GM23338 (cell line): ENCODE results near the gene TAOK1. TPM values are rescaled to one million over a fixed set of nuclear protein-coding genes. Genes with fewer than 3 reads are reported as not detected.

ENCODE experiments used
- ATAC-seq: fragments of 200-7000 bp; cut with Tn5 transposase; 3 replicates; pipeline ENCODE4 v1.9.1; 2020
- DNase-seq: peaks from one replicate; pipeline ENCODE4 v3.0.0-alpha.2; 2015; ENCODE audit warnings: low spot score
- H2AFZ ChIP-seq: fragments of 200-600 bp; sonication (generic); 2 replicates; pipeline ENCODE4 v1.8.0; 2016; ENCODE audit warnings: antibody characterized with exemption, mild to moderate bottlenecking, moderate library complexity
- H3F3A ChIP-seq: fragments of 200-600 bp; sonication (generic); replicated peaks from 2 replicates; pipeline ENCODE4 v1.8.0; 2017; ENCODE audit warnings: antibody characterized with exemption, mixed run types, low read depth
- H3K27ac ChIP-seq: fragments of 200-600 bp; sonication (generic); 2 replicates; pipeline ENCODE4 v1.6.1; 2016; ENCODE audit warnings: low read depth
- H3K27me3 ChIP-seq: fragments of 200-600 bp; sonication (generic); 2 replicates; pipeline ENCODE4 v1.8.0; 2016; ENCODE audit warnings: mild to moderate bottlenecking, mixed run types, moderate library complexity; ENCODE audit not compliant: insufficient read depth
- H3K36me3 ChIP-seq: fragments of 200-600 bp; sonication (generic); 2 replicates; pipeline ENCODE4 v1.8.0; 2016; ENCODE audit warnings: mild to moderate bottlenecking; ENCODE audit not compliant: insufficient read depth
- H3K4me1 ChIP-seq: fragments of 200-600 bp; sonication (generic); 2 replicates; pipeline ENCODE4 v1.8.0; 2016; ENCODE audit warnings: mild to moderate bottlenecking, moderate library complexity; ENCODE audit not compliant: insufficient read depth
- H3K4me2 ChIP-seq: fragments of 200-600 bp; sonication (generic); 2 replicates; pipeline ENCODE4 v1.7.1; 2017; ENCODE audit warnings: mixed run types
- H3K4me3 ChIP-seq: fragments of 200-600 bp; sonication (generic); 2 replicates; pipeline ENCODE4 v1.6.1; 2016; ENCODE audit warnings: mixed run types
- H3K79me2 ChIP-seq: fragments of 200-600 bp; sonication (generic); replicated peaks from 2 replicates; pipeline ENCODE4 v1.8.0; 2017; ENCODE audit warnings: mild to moderate bottlenecking; ENCODE audit not compliant: insufficient read depth
- H3K9me2 ChIP-seq: fragments of 200-600 bp; sonication (generic); 2 replicates; pipeline ENCODE4 v1.8.0; 2017; ENCODE audit not compliant: insufficient read depth
- H4K20me1 ChIP-seq: fragments of 200-600 bp; sonication (generic); replicated peaks from 2 replicates; pipeline ENCODE4 v1.8.0; 2017; ENCODE audit warnings: mild to moderate bottlenecking; ENCODE audit not compliant: insufficient read depth
- H3K27ac Mint-ChIP-seq: 2 replicates; pipeline ENCODE4 v1.8.0; 2020; ENCODE audit warnings: inconsistent platforms, mild to moderate bottlenecking, moderate library complexity, mixed read lengths
- H3K27me3 Mint-ChIP-seq: 3 replicates; pipeline ENCODE4 v1.8.0; 2022; ENCODE audit warnings: low read depth, mild to moderate bottlenecking, moderate library complexity, mixed read lengths, inconsistent platforms; ENCODE audit not compliant: insufficient read depth, poor library complexity
- H3K36me3 Mint-ChIP-seq: 3 replicates; pipeline ENCODE4 v1.8.0; 2021; ENCODE audit warnings: low read depth, mild to moderate bottlenecking, inconsistent platforms, moderate library complexity, mixed read lengths
- H3K4me1 Mint-ChIP-seq: 3 replicates; pipeline ENCODE4 v1.8.0; 2020; ENCODE audit warnings: mild to moderate bottlenecking, inconsistent platforms, mixed read lengths
- H3K4me3 Mint-ChIP-seq: 3 replicates; pipeline ENCODE4 v1.8.0; 2021; ENCODE audit warnings: moderate library complexity, mild to moderate bottlenecking, inconsistent platforms, mixed read lengths
- H3K9me3 Mint-ChIP-seq: 3 replicates; pipeline ENCODE4 v1.8.0; 2020; ENCODE audit warnings: moderate library complexity, mild to moderate bottlenecking, inconsistent platforms, mixed read lengths
- CREB1 ChIP-seq: fragments of 250-450 bp; sonication (Bioruptor Pico); IDR thresholded peaks from 2 replicates; pipeline ENCODE4 v1.5.0; 2020; ENCODE audit warnings: low read depth, mild to moderate bottlenecking, moderate library complexity
- CTCF ChIP-seq, 2 experiments: fragments of 200-600 bp in 1 of 2; sonication (generic) in 1 of 2; conservative IDR thresholded peaks; 2 replicates each; pipeline versions ENCODE4 v1.5.1 to v1.6.1; 2016 to 2017; ENCODE audit warnings: antibody characterized with exemption in 2 of 2, low read depth in 2 of 2, mild to moderate bottlenecking in 2 of 2, moderate library complexity in 1 of 2
- EZH2 ChIP-seq: fragments of 200-600 bp; sonication (generic); IDR thresholded peaks from one replicate; pipeline ENCODE4 v1.8.0; 2017; ENCODE audit warnings: antibody characterized with exemption, mild to moderate bottlenecking, low read depth; ENCODE audit not compliant: unreplicated experiment
- JUNB ChIP-seq: IDR thresholded peaks from one replicate; pipeline ENCODE4 v1.6.1; 2016; ENCODE audit warnings: antibody characterized with exemption; ENCODE audit not compliant: unreplicated experiment
- NANOG ChIP-seq: IDR thresholded peaks from 2 replicates; pipeline ENCODE4 v1.6.1; 2016; ENCODE audit warnings: antibody characterized with exemption, borderline replicate concordance
- POLR2AphosphoS5 ChIP-seq: IDR thresholded peaks from 2 replicates; pipeline ENCODE4 v1.6.1; 2016; ENCODE audit warnings: antibody characterized with exemption, low read depth
- STAT1 ChIP-seq: IDR thresholded peaks from one replicate; pipeline ENCODE4 v1.6.1; 2016; ENCODE audit warnings: antibody characterized with exemption; ENCODE audit not compliant: unreplicated experiment
- ZNF114 ChIP-seq: fragments of 250-450 bp; sonication (Bioruptor Pico); IDR thresholded peaks from 2 replicates; pipeline ENCODE4 v1.5.0; 2020; ENCODE audit warnings: mild to moderate bottlenecking, moderate library complexity
- ZNF462 ChIP-seq: fragments of 250-450 bp; sonication (Bioruptor Pico); IDR thresholded peaks from 2 replicates; pipeline ENCODE4 v1.5.0; 2020; ENCODE audit warnings: mild to moderate bottlenecking, moderate library complexity
- polyA plus RNA-seq: library from polyadenylated mRNA; unstranded; fragments of >200 nt; fragmentation: Nextera tagmentation; extraction: Ambion mirVana; gene quantifications from 2 replicates; pipeline ENCODE4 v1.2.1, GENCODE V29; 2016
- total RNA-seq: library from RNA; depleted of rRNA; stranded (reverse); fragments of >200 nt; shearing (Covaris generic); gene quantifications from 2 replicates; pipeline ENCODE4 v1.2.3, GENCODE V29; 2014
- TF ChIP-seq, protein P1 (sequence below): IDR thresholded peaks from 2 replicates; pipeline ENCODE4 v1.6.1; 2016; ENCODE audit warnings: antibody characterized with exemption
- TF ChIP-seq, protein P2 (sequence below): IDR thresholded peaks from one replicate; pipeline ENCODE4 v1.6.1; 2018; ENCODE audit warnings: antibody characterized with exemption; ENCODE audit not compliant: unreplicated experiment

Gene TAOK1
- total and polyA plus RNA-seq, 2 experiments from 2014 or later: 19.4 to 69.8 TPM

DNA sequence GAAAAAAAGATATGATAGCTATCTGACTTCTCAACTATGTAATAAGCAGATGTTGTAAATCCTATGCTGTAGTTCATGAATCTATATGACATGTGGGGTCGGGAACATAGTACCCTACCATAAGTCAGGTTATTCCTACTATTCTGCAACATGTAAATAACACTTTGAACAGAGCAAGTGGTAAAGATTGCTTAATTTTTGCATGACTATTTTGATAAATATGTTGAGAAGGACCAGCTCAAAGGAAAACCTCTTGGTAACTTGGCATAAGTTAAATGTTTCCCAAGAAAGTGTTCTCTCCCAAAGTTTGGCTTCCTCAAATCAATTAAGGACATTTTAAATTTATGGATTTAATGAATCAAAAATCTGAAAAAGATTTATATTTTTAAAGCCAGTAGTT, 114.5 kb downstream of the TAOK1 start:
- Histone ChIP-seq H4K20me1 (peaks cover 7% of the 10 kb centered on the region), H3F3A (0 out of 2 replicates have a peak, but pooled peaks cover 3% of the 10 kb centered on the region), H3K4me2 (no peak overlapping the region), H3K36me3 (peaks cover 17% of the 10 kb centered on the region), H3K27ac (no peak overlapping the region), H2AFZ (no peak overlapping the region), H3K79me2 (no peaks in the 10 kb centered on the region), H3K9me2 (no peaks in the 10 kb centered on the region), H3K4me1 (no peaks in the 10 kb centered on the region), H3K27me3 (no peaks in the 10 kb centered on the region), H3K4me3 (no peak overlapping the region)
- H3K9me3 Mint-ChIP-seq: no peaks in the 10 kb centered on the region
- peaks cover 57% of the 10 kb centered on the region for H3K36me3 Mint-ChIP-seq
- no peak for ATAC-seq
- peaks cover 2% of the 10 kb centered on the region for H3K27me3 Mint-ChIP-seq
- no peaks in the 10 kb centered on the region for H3K4me1 Mint-ChIP-seq
- H3K27ac Mint-ChIP-seq: no peak overlapping the region
- TF ChIP-seq CREB1 (no peak), ZNF114 (no peak), CTCF (conservative IDR thresholded peaks at IDR 0.05; ENCODE audit: low read depth in 2 of 2) (no peak), EZH2 (no peak), JUNB (no peak), STAT1 (no peak), NANOG (no peak), POLR2AphosphoS5 (no peak), ZNF462 (CRISPR knock-in tag) (no peak)
- TF ChIP-seq, protein P1, sequence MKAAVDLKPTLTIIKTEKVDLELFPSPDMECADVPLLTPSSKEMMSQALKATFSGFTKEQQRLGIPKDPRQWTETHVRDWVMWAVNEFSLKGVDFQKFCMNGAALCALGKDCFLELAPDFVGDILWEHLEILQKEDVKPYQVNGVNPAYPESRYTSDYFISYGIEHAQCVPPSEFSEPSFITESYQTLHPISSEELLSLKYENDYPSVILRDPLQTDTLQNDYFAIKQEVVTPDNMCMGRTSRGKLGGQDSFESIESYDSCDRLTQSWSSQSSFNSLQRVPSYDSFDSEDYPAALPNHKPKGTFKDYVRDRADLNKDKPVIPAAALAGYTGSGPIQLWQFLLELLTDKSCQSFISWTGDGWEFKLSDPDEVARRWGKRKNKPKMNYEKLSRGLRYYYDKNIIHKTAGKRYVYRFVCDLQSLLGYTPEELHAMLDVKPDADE: no peak
- TF ChIP-seq, protein P2, sequence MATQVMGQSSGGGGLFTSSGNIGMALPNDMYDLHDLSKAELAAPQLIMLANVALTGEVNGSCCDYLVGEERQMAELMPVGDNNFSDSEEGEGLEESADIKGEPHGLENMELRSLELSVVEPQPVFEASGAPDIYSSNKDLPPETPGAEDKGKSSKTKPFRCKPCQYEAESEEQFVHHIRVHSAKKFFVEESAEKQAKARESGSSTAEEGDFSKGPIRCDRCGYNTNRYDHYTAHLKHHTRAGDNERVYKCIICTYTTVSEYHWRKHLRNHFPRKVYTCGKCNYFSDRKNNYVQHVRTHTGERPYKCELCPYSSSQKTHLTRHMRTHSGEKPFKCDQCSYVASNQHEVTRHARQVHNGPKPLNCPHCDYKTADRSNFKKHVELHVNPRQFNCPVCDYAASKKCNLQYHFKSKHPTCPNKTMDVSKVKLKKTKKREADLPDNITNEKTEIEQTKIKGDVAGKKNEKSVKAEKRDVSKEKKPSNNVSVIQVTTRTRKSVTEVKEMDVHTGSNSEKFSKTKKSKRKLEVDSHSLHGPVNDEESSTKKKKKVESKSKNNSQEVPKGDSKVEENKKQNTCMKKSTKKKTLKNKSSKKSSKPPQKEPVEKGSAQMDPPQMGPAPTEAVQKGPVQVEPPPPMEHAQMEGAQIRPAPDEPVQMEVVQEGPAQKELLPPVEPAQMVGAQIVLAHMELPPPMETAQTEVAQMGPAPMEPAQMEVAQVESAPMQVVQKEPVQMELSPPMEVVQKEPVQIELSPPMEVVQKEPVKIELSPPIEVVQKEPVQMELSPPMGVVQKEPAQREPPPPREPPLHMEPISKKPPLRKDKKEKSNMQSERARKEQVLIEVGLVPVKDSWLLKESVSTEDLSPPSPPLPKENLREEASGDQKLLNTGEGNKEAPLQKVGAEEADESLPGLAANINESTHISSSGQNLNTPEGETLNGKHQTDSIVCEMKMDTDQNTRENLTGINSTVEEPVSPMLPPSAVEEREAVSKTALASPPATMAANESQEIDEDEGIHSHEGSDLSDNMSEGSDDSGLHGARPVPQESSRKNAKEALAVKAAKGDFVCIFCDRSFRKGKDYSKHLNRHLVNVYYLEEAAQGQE: no peak
- no peak overlapping the region for H3K4me3 Mint-ChIP-seq
- DNase-seq: no peak
